ENCODE data around the gene RGPD8.

RGPD8 gene

DNA sequence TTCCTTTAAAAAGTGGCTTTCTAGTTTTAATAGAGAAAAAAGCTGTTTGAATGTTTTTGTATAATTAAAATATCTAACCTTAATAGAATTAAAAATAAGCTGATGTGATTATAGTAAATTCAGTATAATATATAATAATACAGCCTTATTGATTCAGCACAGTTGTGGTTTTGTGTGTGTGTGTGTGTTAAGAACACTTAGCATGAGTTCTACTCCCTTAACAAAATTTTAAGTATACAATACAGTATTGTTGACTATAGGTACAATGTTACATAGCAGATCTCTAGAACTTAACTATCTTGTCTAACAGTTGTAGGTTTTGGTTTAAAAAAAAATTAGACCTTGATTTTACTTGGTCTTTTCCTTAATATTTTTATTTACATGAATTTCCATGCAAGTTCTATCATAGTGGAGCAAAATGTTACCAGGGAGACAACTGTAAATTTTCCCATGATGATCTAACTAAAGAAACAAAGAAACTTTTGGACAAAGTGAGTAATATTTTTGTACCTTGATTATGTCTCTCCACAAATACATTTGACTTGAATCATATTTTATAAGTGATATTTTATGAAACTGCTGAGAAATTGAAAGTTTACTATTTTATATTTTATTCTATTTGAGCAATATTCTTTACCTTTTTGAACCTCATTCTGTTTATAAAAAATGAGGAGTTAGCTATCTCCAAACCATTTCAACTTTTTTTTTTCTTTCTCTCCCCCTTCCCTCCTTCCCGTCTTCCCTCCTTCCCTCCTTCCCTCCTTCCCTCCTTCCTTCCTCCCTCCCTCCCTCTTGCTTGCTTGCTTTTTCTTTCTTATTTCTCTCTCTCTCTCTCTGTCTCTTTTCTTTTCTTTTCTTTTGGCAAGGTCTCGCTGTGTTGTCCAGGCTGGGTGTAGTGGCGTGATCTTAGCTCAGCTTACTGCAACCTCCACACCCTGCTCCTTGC, 111.8 kb downstream of the RGPD8 start:
- no peak for DNase-seq
